ENCODE results near the gene SH3D21.

DNA sequence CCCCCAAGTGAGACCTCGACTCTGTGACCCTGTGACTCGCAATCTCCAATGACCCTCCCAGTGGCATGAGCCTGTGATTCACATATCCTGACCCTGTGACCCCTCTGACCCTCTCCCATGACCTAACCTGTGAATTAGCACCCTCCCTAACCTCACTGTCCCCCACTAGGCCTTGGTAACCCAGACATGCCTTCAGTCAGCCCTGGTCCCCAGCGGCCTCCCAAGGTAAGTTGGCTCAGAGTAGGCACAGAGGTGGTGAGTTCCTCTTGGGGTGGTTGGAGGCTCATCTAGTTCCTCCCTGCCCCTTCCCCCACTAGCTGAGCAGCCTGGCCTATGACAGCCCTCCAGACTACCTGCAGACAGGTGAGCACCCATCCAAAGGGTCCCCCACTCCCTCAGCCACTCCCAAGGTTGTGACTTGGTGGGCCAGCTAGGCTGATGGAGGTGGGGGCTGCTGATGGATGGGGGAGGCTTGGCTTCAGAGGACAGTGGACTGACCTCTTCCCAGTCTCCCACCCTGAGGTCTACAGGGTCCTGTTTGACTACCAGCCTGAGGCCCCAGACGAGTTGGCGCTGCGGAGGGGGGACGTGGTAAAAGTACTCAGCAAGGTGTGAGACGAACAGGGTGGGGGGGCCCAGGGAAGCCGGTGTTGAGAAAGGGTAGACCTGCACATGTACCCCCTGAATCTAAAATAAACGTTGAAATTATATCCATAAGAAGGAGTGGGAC lies 1.6 kb downstream of the SH3D21 start:
- TF ChIP-seq, protein P1, sequence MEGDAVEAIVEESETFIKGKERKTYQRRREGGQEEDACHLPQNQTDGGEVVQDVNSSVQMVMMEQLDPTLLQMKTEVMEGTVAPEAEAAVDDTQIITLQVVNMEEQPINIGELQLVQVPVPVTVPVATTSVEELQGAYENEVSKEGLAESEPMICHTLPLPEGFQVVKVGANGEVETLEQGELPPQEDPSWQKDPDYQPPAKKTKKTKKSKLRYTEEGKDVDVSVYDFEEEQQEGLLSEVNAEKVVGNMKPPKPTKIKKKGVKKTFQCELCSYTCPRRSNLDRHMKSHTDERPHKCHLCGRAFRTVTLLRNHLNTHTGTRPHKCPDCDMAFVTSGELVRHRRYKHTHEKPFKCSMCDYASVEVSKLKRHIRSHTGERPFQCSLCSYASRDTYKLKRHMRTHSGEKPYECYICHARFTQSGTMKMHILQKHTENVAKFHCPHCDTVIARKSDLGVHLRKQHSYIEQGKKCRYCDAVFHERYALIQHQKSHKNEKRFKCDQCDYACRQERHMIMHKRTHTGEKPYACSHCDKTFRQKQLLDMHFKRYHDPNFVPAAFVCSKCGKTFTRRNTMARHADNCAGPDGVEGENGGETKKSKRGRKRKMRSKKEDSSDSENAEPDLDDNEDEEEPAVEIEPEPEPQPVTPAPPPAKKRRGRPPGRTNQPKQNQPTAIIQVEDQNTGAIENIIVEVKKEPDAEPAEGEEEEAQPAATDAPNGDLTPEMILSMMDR (IDR thresholded peaks at IDR 0.05; ENCODE audit: insufficient read depth, low read length, poor library complexity, severe bottlenecking) = no peak
- no peak for TF ChIP-seq EZH2phosphoT487 (conservative IDR thresholded peaks at IDR 0.05; ENCODE audit: low read length)

Measured in SU-DHL-6 (cell line).